Measurements from ENCODE around the gene HPN. TPM values are rescaled to one million over a fixed set of nuclear protein-coding genes. Genes with fewer than 3 reads are reported as not detected.
"Not testable (repeated sequence)": the region's sequence is repeated elsewhere in the genome, so short reads cannot be mapped to it uniquely, and the experiment has no call there.

Gene HPN
- polyA plus RNA-seq, 3 donors = 0.05 TPM; not detected in 2

DNA sequence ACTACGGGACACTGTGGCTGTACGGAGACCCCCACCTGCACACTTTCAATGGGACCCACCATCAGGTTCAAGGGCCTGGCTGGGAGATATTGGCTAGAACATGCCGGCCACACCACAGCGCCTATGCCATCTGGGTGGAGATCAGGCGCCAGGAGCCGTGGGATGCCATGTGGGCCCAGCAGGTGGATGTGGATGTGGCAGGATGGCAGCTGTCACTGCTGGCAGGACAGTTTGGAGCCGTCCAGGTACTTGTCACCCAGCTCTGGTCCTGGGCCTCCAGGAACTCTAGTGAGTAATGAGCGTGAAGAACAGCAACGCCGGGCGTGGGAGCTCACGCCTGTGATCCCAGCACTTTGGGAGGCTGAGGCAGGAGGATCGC, 58.4 kb downstream of the HPN start:
- Histone ChIP-seq H4K20me1 (ENCODE audit: insufficient read depth, low read length) (no peaks in the 10 kb centered on the region), H3K27ac (ENCODE audit: low read depth in 1 of 2, low read length in 2 of 2) (no peak overlapping the region), H3K4me3 (replicated peaks in 1 of 3; ENCODE audit: low read depth in 2 of 3, low read length in 3 of 3) (no peak overlapping the region), H3K4me2 (replicated peaks; ENCODE audit: extremely low read depth, low read length, poor library complexity, severe bottlenecking) (no peak overlapping the region), H3K36me3 (replicated peaks in 1 of 2; ENCODE audit: control insufficient read depth in 1 of 2, insufficient read depth in 2 of 2, low read length in 2 of 2) (no peaks in the 10 kb centered on the region), H3K9me3 (replicated peaks in 1 of 2; ENCODE audit: control insufficient read depth in 1 of 2, insufficient read depth in 1 of 2, low read length in 2 of 2) (no peaks in the 10 kb centered on the region), H3K27me3 (ENCODE audit: control insufficient read depth in 2 of 2, insufficient read depth in 2 of 2, low read length in 2 of 2) (no peaks in the 10 kb centered on the region), H3K9ac (ENCODE audit: insufficient read depth, low read length, poor library complexity, severe bottlenecking) (no peak overlapping the region), H2AFZ (ENCODE audit: insufficient read depth, low read depth, low read length, poor library complexity, severe bottlenecking) (no peak overlapping the region), H3K79me2 (ENCODE audit: insufficient read depth, low read length) (no peaks in the 10 kb centered on the region), H3K4me1 (ENCODE audit: control insufficient read depth in 1 of 2, insufficient read depth in 2 of 2, low read length in 2 of 2) (no peaks in the 10 kb centered on the region)
- no peak for TF ChIP-seq CTCF (IDR thresholded peaks at IDR 0.05)
- H3K27ac Mint-ChIP-seq = no peak overlapping the region
- intact Hi-C loops (cut with micrococcal nuclease) = no loop called here
- no peaks in the 10 kb centered on the region for H3K36me3 Mint-ChIP-seq
- no peak overlapping the region for H3K4me3 Mint-ChIP-seq
- H3K4me1 Mint-ChIP-seq = no peaks in the 10 kb centered on the region
- 94% methylated on average over 13 of the region's 13 CpGs for WGBS (ENCODE audit: insufficient coverage)
- no peak for DNase-seq
- H3K9me3 Mint-ChIP-seq = peaks cover 0 to 6% (median 0%) of the 10 kb centered on the region in 7 donors
- peaks cover 0 to 5% (median 2%) of the 10 kb centered on the region in 3 donors for H3K27me3 Mint-ChIP-seq (ENCODE audit: low read depth in 3 of 3)

GRCh38 chr19:35100588-35101533, 59.3 kb downstream of the HPN start:
- H3K9ac ChIP-seq (ENCODE audit: insufficient read depth, low read length, poor library complexity, severe bottlenecking) = no peak overlapping the region
- Mint-ChIP-seq H3K27ac (no peak overlapping the region), H3K9me3 (peaks cover 0 to 6% (median 0%) of the 10 kb centered on the region in 7 donors), H3K36me3 (no peaks in the 10 kb centered on the region), H3K4me1 (no peaks in the 10 kb centered on the region), H3K27me3 (ENCODE audit: low read depth in 3 of 3) (peaks cover 0 to 2% (median under 1%) of the 10 kb centered on the region in 3 donors), H3K4me3 (no peak overlapping the region)
- H3K4me3 ChIP-seq (replicated peaks in 1 of 3; ENCODE audit: low read depth in 2 of 3, low read length in 3 of 3) = no peak overlapping the region
- H3K27me3 ChIP-seq (ENCODE audit: control insufficient read depth in 2 of 2, insufficient read depth in 2 of 2, low read length in 2 of 2) = no peaks in the 10 kb centered on the region
- no peaks in the 10 kb centered on the region for H4K20me1 ChIP-seq (ENCODE audit: insufficient read depth, low read length)
- DNase-seq = no peak
- H3K27ac ChIP-seq (ENCODE audit: low read depth in 1 of 2, low read length in 2 of 2) = no peak overlapping the region
- no peak overlapping the region for H3K4me2 ChIP-seq (replicated peaks; ENCODE audit: extremely low read depth, low read length, poor library complexity, severe bottlenecking)
- no peak for TF ChIP-seq CTCF (IDR thresholded peaks at IDR 0.05)
- H3K79me2 ChIP-seq (ENCODE audit: insufficient read depth, low read length) = no peaks in the 10 kb centered on the region
- peaks cover 3 to 6% of the 10 kb centered on the region in 2 donors for H3K9me3 ChIP-seq (replicated peaks in 1 of 2; ENCODE audit: control insufficient read depth in 1 of 2, insufficient read depth in 1 of 2, low read length in 2 of 2)
- no peaks in the 10 kb centered on the region for H3K4me1 ChIP-seq (ENCODE audit: control insufficient read depth in 1 of 2, insufficient read depth in 2 of 2, low read length in 2 of 2)
- H2AFZ ChIP-seq (ENCODE audit: insufficient read depth, low read depth, low read length, poor library complexity, severe bottlenecking) = no peak overlapping the region
- H3K36me3 ChIP-seq (replicated peaks in 1 of 2; ENCODE audit: control insufficient read depth in 1 of 2, insufficient read depth in 2 of 2, low read length in 2 of 2) = no peaks in the 10 kb centered on the region
- WGBS (ENCODE audit: insufficient coverage) = 92% methylated on average over 16 of the region's 16 CpGs
- intact Hi-C loops (cut with micrococcal nuclease) = no loop called here

GRCh38 chr19:35101949-35102348, 60.4 kb downstream of the HPN start:
- H3K4me3 Mint-ChIP-seq; H3K9ac ChIP-seq (ENCODE audit: insufficient read depth, low read length, poor library complexity, severe bottlenecking); H3K27ac ChIP-seq (ENCODE audit: low read depth in 1 of 2, low read length in 2 of 2); H2AFZ ChIP-seq (ENCODE audit: insufficient read depth, low read depth, low read length, poor library complexity, severe bottlenecking); H3K36me3 ChIP-seq (replicated peaks in 1 of 2; ENCODE audit: control insufficient read depth in 1 of 2, insufficient read depth in 2 of 2, low read length in 2 of 2); H3K4me1 Mint-ChIP-seq; DNase-seq; H3K36me3 Mint-ChIP-seq; H3K27ac Mint-ChIP-seq; H3K4me1 ChIP-seq (ENCODE audit: control insufficient read depth in 1 of 2, insufficient read depth in 2 of 2, low read length in 2 of 2); H3K4me2 ChIP-seq (replicated peaks; ENCODE audit: extremely low read depth, low read length, poor library complexity, severe bottlenecking); H3K27me3 ChIP-seq (ENCODE audit: control insufficient read depth in 2 of 2, insufficient read depth in 2 of 2, low read length in 2 of 2); H4K20me1 ChIP-seq (ENCODE audit: insufficient read depth, low read length); H3K79me2 ChIP-seq (ENCODE audit: insufficient read depth, low read length); H3K27me3 Mint-ChIP-seq (ENCODE audit: low read depth in 3 of 3); H3K9me3 Mint-ChIP-seq; H3K4me3 ChIP-seq (replicated peaks in 1 of 3; ENCODE audit: low read depth in 2 of 3, low read length in 3 of 3); intact Hi-C loops (cut with micrococcal nuclease): not testable (repeated sequence)
- H3K9me3 ChIP-seq (replicated peaks in 1 of 2; ENCODE audit: control insufficient read depth in 1 of 2, insufficient read depth in 1 of 2, low read length in 2 of 2) = peaks cover 12 to 17% of the 10 kb centered on the region in 2 donors
- 100% methylated on average over 1 of the region's 10 CpGs for WGBS (ENCODE audit: insufficient coverage)
